IMR-90 (cell line): ENCODE results near the gene KCNAB1. TPM values are rescaled to one million over a fixed set of nuclear protein-coding genes. Genes with fewer than 3 reads are reported as not detected.

Source experiments
- ATAC-seq: fragments of 200-7000 bp; cut with Tn5 transposase; 2 replicates; pipeline ENCODE4 v1.9.1; 2020; ENCODE audit warnings: low read depth, mild to moderate bottlenecking, moderate library complexity
- BruUV-seq: library from RNA; stranded (reverse); fragments of 400-500 nt; replicated peaks from 2 replicates; lab custom pipeline; 2021; lab: Mats Ljungman, UMichigan
- CTCF ChIA-PET: fragments of 300-600 bp; formaldehyde crosslinking; extraction: SDS; loops from one replicate; lab custom pipeline; 2021; ENCODE audit warnings: antibody characterized with exemption; lab: Yijun Ruan, JAX
- POLR2A ChIA-PET: fragments of 300-600 bp; sonication (Branson Sonifier 250); formaldehyde crosslinking; loops from one replicate; lab custom pipeline; 2022; ENCODE audit warnings: antibody characterized with exemption; ENCODE audit not compliant: unreplicated experiment; lab: Charles Lee
- DNase-seq: peaks from one replicate; pipeline ENCODE4 v3.0.0; 2013
- H2AFZ ChIP-seq: replicated peaks from 2 replicates; pipeline ENCODE3; 2013; ENCODE audit warnings: low read length, mild to moderate bottlenecking; ENCODE audit not compliant: poor library complexity
- H2AK5ac ChIP-seq: 2 replicates; pipeline ENCODE4 v1.6.1; 2013; ENCODE audit warnings: low read depth, low read length, inconsistent platforms
- H2AK9ac ChIP-seq: replicated peaks from 2 replicates; pipeline ENCODE3; 2013; ENCODE audit warnings: mild to moderate bottlenecking, low read depth, low read length, moderate library complexity; ENCODE audit not compliant: poor library complexity
- H2BK120ac ChIP-seq: 2 replicates; pipeline ENCODE4 v1.6.1; 2013; ENCODE audit warnings: low read depth, low read length, inconsistent platforms
- H2BK15ac ChIP-seq: 3 replicates; pipeline ENCODE4 v1.6.1; 2013; ENCODE audit warnings: low read depth, low read length, inconsistent platforms
- H2BK20ac ChIP-seq: 2 replicates; pipeline ENCODE4 v1.6.1; 2013; ENCODE audit warnings: low read depth, mild to moderate bottlenecking, inconsistent platforms, low read length, moderate library complexity
- H2BK5ac ChIP-seq: 2 replicates; pipeline ENCODE4 v1.6.1; 2013; ENCODE audit warnings: mild to moderate bottlenecking, low read depth, low read length, inconsistent platforms; ENCODE audit not compliant: poor library complexity, severe bottlenecking
- H3K14ac ChIP-seq: replicated peaks from 2 replicates; pipeline ENCODE4 v1.6.1; 2013; ENCODE audit warnings: low read depth, low read length, inconsistent platforms
- H3K18ac ChIP-seq: 2 replicates; pipeline ENCODE4 v1.6.1; 2013; ENCODE audit warnings: low read depth, low read length, control low read depth
- H3K23ac ChIP-seq: 2 replicates; pipeline ENCODE4 v1.6.1; 2013; ENCODE audit warnings: low read depth, low read length, inconsistent platforms
- H3K27ac ChIP-seq: 2 replicates; pipeline ENCODE4 v1.5.1; 2013; ENCODE audit warnings: mild to moderate bottlenecking, control low read depth, low read length; ENCODE audit not compliant: insufficient read depth
- H3K27me3 ChIP-seq: 2 replicates; pipeline ENCODE4 v1.6.1; 2013; ENCODE audit warnings: low read length; ENCODE audit not compliant: control insufficient read depth, insufficient read depth
- H3K36me3 ChIP-seq: 2 replicates; pipeline ENCODE4 v1.6.1; 2013; ENCODE audit warnings: low read length, mixed read lengths; ENCODE audit not compliant: control insufficient read depth, insufficient read depth
- H3K4ac ChIP-seq: 2 replicates; pipeline ENCODE4 v1.6.1; 2013; ENCODE audit warnings: low read depth, low read length, inconsistent platforms
- H3K4me1 ChIP-seq: 2 replicates; pipeline ENCODE4 v1.6.1; 2013; ENCODE audit warnings: low read length, mixed read lengths; ENCODE audit not compliant: control insufficient read depth, insufficient read depth
- H3K4me2 ChIP-seq: 2 replicates; pipeline ENCODE4 v1.6.1; 2013; ENCODE audit warnings: low read depth, mild to moderate bottlenecking, control low read depth, low read length, moderate library complexity
- H3K4me3 ChIP-seq: 2 replicates; pipeline ENCODE4 v1.5.1; 2013; ENCODE audit warnings: low read depth, mild to moderate bottlenecking, control low read depth, low read length, moderate library complexity; ENCODE audit not compliant: insufficient read depth
- H3K56ac ChIP-seq: 2 replicates; pipeline ENCODE4 v1.6.1; 2013; ENCODE audit warnings: low read length, inconsistent platforms; ENCODE audit not compliant: insufficient read depth; ENCODE audit errors: extremely low read depth
- H3K79me1 ChIP-seq, 2 experiments: 2 replicates each; pipeline ENCODE4 v1.6.1; 2013; ENCODE audit warnings: low read length in 2 of 2, inconsistent platforms in 1 of 2, low read depth in 1 of 2
- H3K9ac ChIP-seq: 2 replicates; pipeline ENCODE4 v1.6.1; 2013; ENCODE audit warnings: low read depth, low read length, control low read depth
- H3K9me1 ChIP-seq: 2 replicates; pipeline ENCODE4 v1.6.1; 2013; ENCODE audit warnings: low read length, inconsistent platforms; ENCODE audit not compliant: insufficient read depth
- H3K9me3 ChIP-seq: 2 replicates; pipeline ENCODE4 v1.6.1; 2013; ENCODE audit warnings: low read length; ENCODE audit not compliant: control insufficient read depth, insufficient read depth
- H4K20me1 ChIP-seq: 2 replicates; pipeline ENCODE4 v1.6.1; 2013; ENCODE audit warnings: low read length, inconsistent platforms; ENCODE audit not compliant: insufficient read depth
- H4K5ac ChIP-seq: 2 replicates; pipeline ENCODE4 v1.6.1; 2013; ENCODE audit warnings: mild to moderate bottlenecking, low read depth, low read length, control low read depth
- H4K8ac ChIP-seq, 2 experiments: 2 replicates each; pipeline ENCODE4 v1.6.1; 2013; ENCODE audit warnings: low read depth in 2 of 2, low read length in 2 of 2, control low read depth in 1 of 2, inconsistent platforms in 1 of 2
- H4K91ac ChIP-seq: 2 replicates; pipeline ENCODE4 v1.6.1; 2013; ENCODE audit warnings: low read depth, low read length, inconsistent platforms; ENCODE audit not compliant: insufficient read depth
- BHLHE40 ChIP-seq: fragments of 150-350 bp; IDR thresholded peaks from 2 replicates; pipeline ENCODE4 v1.6.1; 2016; ENCODE audit warnings: mild to moderate bottlenecking, low read depth, low read length
- CEBPB ChIP-seq: IDR thresholded peaks from 2 replicates; pipeline ENCODE4 v1.6.1; 2012; ENCODE audit warnings: low read depth, low read length, improper control_type of control experiment
- CHD1 ChIP-seq: IDR thresholded peaks from 2 replicates; pipeline ENCODE4 v1.6.1; 2012; ENCODE audit warnings: low read depth, low read length, improper control_type of control experiment
- CTCF ChIP-seq: conservative IDR thresholded peaks from 2 replicates; pipeline ENCODE4 v1.5.1; 2012; ENCODE audit warnings: mild to moderate bottlenecking, low read depth, low read length, improper control_type of control experiment
- FOS ChIP-seq: fragments of 150-350 bp; IDR thresholded peaks from 2 replicates; pipeline ENCODE4 v1.6.1; 2016; ENCODE audit warnings: low read depth, low read length
- MAFK ChIP-seq: IDR thresholded peaks from 2 replicates; pipeline ENCODE4 v1.6.1; 2012; ENCODE audit warnings: low read depth, low read length, improper control_type of control experiment
- MAZ ChIP-seq: IDR thresholded peaks from 2 replicates; pipeline ENCODE4 v1.6.1; 2012; ENCODE audit warnings: low read depth, mild to moderate bottlenecking, low read length, improper control_type of control experiment, moderate library complexity, borderline replicate concordance
- MXI1 ChIP-seq: IDR thresholded peaks from 2 replicates; pipeline ENCODE4 v1.6.1; 2012; ENCODE audit warnings: low read depth, mild to moderate bottlenecking, low read length, moderate library complexity, borderline replicate concordance
- NFE2L2 ChIP-seq: fragments of 150-350 bp; IDR thresholded peaks from 2 replicates; pipeline ENCODE4 v1.6.1; 2016; ENCODE audit warnings: low read depth, mild to moderate bottlenecking, low read length
- POLR2A ChIP-seq: IDR thresholded peaks from 2 replicates; pipeline ENCODE4 v1.6.1; 2012; ENCODE audit warnings: mild to moderate bottlenecking, low read depth, low read length
- RCOR1 ChIP-seq: IDR thresholded peaks from 2 replicates; pipeline ENCODE4 v1.6.1; 2012; ENCODE audit warnings: mild to moderate bottlenecking, low read length, improper control_type of control experiment; ENCODE audit not compliant: insufficient replicate concordance
- SMC3 ChIP-seq: fragments of 150-350 bp; IDR thresholded peaks from 2 replicates; pipeline ENCODE4 v1.6.1; 2016; ENCODE audit warnings: low read depth, mild to moderate bottlenecking, antibody characterized with exemption, low read length, moderate library complexity
- WGBS, 2 experiments: methylation state at CpG; one replicate each; pipeline versions ENCODE4 v1.1.5 to v1.1.7; 2013; ENCODE audit warnings: missing lambda C conversion rate in 2 of 2; ENCODE audit not compliant: insufficient read length in 1 of 2; ENCODE audit errors: extremely low coverage in 2 of 2; 5-methylcytosine and 5-hydroxymethylcytosine counted together
- dilution Hi-C: fragments of 300-500 bp; cut with HindIII; formaldehyde crosslinking; loops from one replicate; pipeline ENCODE4 v1.14.3; 2018; ENCODE audit warnings: low sequenced_read_pairs; ENCODE audit not compliant: unreplicated experiment
- in situ Hi-C: fragments of 300-500 bp; cut with MboI; formaldehyde crosslinking; loops from 3 replicates; pipeline ENCODE4 v1.14.3; 2019; ENCODE audit warnings: low sequenced_read_pairs, inconsistent platforms, mixed read lengths
- intact Hi-C: fragments of 100-400 bp; cut with micrococcal nuclease; formaldehyde crosslinking; loops from 2 replicates; pipeline ENCODE4 v1.10.0; 2022
- polyA plus RNA-seq, 3 experiments: library from polyadenylated mRNA; depleted of rRNA; stranded (reverse); fragments of >200 nt; gene quantifications; 2 replicates each; pipeline ENCODE4 v1.2.3, GENCODE V29; 2012; ENCODE audit warnings: low replicate concordance in 1 of 3
- total RNA-seq: library from RNA; depleted of rRNA; stranded (reverse); fragments of >200 nt; gene quantifications from 2 replicates; pipeline ENCODE4 v1.2.3, GENCODE V29; 2012
- TF ChIP-seq, protein P1 (sequence below): fragments of 150-350 bp; IDR thresholded peaks from 2 replicates; pipeline ENCODE4 v1.6.1; 2017; ENCODE audit warnings: mild to moderate bottlenecking, antibody characterized with exemption, low read length, low read depth
- TF ChIP-seq, protein P2 (sequence below): fragments of 150-350 bp; IDR thresholded peaks from 2 replicates; pipeline ENCODE4 v1.6.1; 2016; ENCODE audit warnings: low read depth, mild to moderate bottlenecking, low read length, moderate library complexity, borderline replicate concordance

KCNAB1 gene
- total and polyA plus RNA-seq, 2 of the 4 experiments (the other 2 are of a cell fraction), result under 0.01 to 0.07 TPM

DNA sequence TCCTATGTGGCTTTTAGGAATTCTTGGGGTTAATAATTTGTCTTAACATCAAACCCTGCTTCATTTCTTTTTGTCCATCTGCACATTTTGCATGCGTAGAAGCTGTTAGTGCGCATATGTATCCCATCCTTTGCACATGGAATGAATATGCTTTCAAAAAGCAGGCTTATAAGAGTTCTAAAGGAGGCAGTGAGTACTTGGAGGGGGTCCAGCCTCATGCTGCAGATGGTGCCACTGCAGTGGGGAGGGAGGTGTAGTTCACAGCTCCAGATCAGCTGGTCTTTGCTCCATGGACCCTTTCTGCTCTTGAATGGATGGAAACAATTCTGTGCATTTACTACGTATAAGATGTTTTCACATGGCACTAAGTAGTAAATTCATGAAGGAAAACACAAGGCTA lies 455.3 kb downstream of the KCNAB1 start:
- Histone ChIP-seq H3K4me2 (no peak overlapping the region), H3K4ac (no peak overlapping the region), H3K27ac (no peak overlapping the region), H2AK9ac (no peak overlapping the region), H4K20me1 (no peaks in the 10 kb centered on the region), H3K9ac (no peak overlapping the region), H3K56ac (no peak overlapping the region), H2AFZ (no peak overlapping the region), H3K14ac (no peak overlapping the region), H3K27me3 (peaks cover 27% of the 10 kb centered on the region), H2BK15ac (no peak overlapping the region), H2BK120ac (no peak overlapping the region), H3K79me1 (no peaks in the 10 kb centered on the region), H2BK5ac (no peak overlapping the region), H4K91ac (no peak overlapping the region), H2AK5ac (no peak overlapping the region), H4K8ac (no peak overlapping the region), H2BK20ac (no peak overlapping the region), H3K23ac (no peak overlapping the region), H3K9me1 (no peaks in the 10 kb centered on the region), H3K4me3 (no peak overlapping the region), H3K36me3 (no peaks in the 10 kb centered on the region), H3K18ac (no peak overlapping the region), H4K5ac (no peak overlapping the region), H3K4me1 (no peaks in the 10 kb centered on the region), H3K9me3 (no peaks in the 10 kb centered on the region)
- dilution Hi-C loops (no loop called here), in situ Hi-C loops (no loop called here), intact Hi-C loops (no loop called here)
- ATAC-seq (no peak), DNase-seq (no peak)
- no CpG with 5 or more reads among the region's 3 CpGs for WGBS, 2 experiments
- CTCF ChIA-PET, result no interaction called here
- POLR2A ChIA-PET, result no interaction called here
- BruUV-seq, result no TSS peak
- no peak for TF ChIP-seq SMC3
- TF ChIP-seq POLR2A, result no peak
- TF ChIP-seq CEBPB, result no peak
- no peak for TF ChIP-seq BHLHE40
- TF ChIP-seq, protein P1, sequence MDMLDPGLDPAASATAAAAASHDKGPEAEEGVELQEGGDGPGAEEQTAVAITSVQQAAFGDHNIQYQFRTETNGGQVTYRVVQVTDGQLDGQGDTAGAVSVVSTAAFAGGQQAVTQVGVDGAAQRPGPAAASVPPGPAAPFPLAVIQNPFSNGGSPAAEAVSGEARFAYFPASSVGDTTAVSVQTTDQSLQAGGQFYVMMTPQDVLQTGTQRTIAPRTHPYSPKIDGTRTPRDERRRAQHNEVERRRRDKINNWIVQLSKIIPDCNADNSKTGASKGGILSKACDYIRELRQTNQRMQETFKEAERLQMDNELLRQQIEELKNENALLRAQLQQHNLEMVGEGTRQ, result no peak
- TF ChIP-seq, protein P2, sequence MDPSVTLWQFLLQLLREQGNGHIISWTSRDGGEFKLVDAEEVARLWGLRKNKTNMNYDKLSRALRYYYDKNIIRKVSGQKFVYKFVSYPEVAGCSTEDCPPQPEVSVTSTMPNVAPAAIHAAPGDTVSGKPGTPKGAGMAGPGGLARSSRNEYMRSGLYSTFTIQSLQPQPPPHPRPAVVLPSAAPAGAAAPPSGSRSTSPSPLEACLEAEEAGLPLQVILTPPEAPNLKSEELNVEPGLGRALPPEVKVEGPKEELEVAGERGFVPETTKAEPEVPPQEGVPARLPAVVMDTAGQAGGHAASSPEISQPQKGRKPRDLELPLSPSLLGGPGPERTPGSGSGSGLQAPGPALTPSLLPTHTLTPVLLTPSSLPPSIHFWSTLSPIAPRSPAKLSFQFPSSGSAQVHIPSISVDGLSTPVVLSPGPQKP, result no peak
- TF ChIP-seq CHD1, result no peak
- no peak for TF ChIP-seq CTCF
- TF ChIP-seq NFE2L2, result no peak
- no peak for TF ChIP-seq MAFK
- TF ChIP-seq RCOR1, result no peak
- TF ChIP-seq MXI1, result no peak
- TF ChIP-seq FOS, result no peak
- no peak for TF ChIP-seq MAZ
